Liver (tissue), 3 donors: Measurements from ENCODE around the gene ENG.

Experiments
- ATF3 ChIP-seq: IDR thresholded peaks from 2 replicates; pipeline ENCODE4 v1.6.1; 2016; ENCODE audit warnings: antibody characterized with exemption
- CTCF ChIP-seq: fragments of 150-350 bp; IDR thresholded peaks from 2 replicates; pipeline ENCODE4 v1.5.1; 2017; ENCODE audit warnings: improper control_type of control experiment, low read depth, low read length; ENCODE audit not compliant: missing input control
- FOXA2 ChIP-seq: IDR thresholded peaks from 2 replicates; pipeline ENCODE4 v1.6.1; 2016; ENCODE audit warnings: antibody characterized with exemption
- GABPA ChIP-seq, 2 donors: IDR thresholded peaks in 1 of 2; conservative IDR thresholded peaks in 1 of 2; 2 replicates each; pipeline ENCODE4 v1.6.1; 2016; ENCODE audit warnings: antibody characterized with exemption in 2 of 2, mild to moderate bottlenecking in 1 of 2, moderate library complexity in 1 of 2
- JUND ChIP-seq, 2 donors: IDR thresholded peaks; 2 replicates each; pipeline ENCODE4 v1.6.1; 2016; ENCODE audit warnings: antibody characterized with exemption in 2 of 2
- MAX ChIP-seq: IDR thresholded peaks from 2 replicates; pipeline ENCODE4 v1.6.1; 2016; ENCODE audit warnings: antibody characterized with exemption
- RAD21 ChIP-seq, 2 donors: IDR thresholded peaks; 2 replicates each; pipeline ENCODE4 v1.6.1; 2016; ENCODE audit warnings: antibody characterized with exemption in 2 of 2, mild to moderate bottlenecking in 2 of 2
- REST ChIP-seq: IDR thresholded peaks from 2 replicates; pipeline ENCODE4 v1.6.1; 2016; ENCODE audit warnings: antibody characterized with exemption, mild to moderate bottlenecking
- donor health status: healthy.
- donor health status: healthy.

- TF ChIP-seq CTCF: no peak
- TF ChIP-seq GABPA (IDR thresholded peaks at IDR 0.05 in 1 of 2, conservative IDR thresholded peaks at IDR 0.05 in 1 of 2): no peak
- TF ChIP-seq REST: no peak
- TF ChIP-seq JUND (IDR thresholded peaks at IDR 0.05): no peak
- TF ChIP-seq FOXA2: no peak
- no peak for TF ChIP-seq MAX
- TF ChIP-seq ATF3: no peak
- TF ChIP-seq RAD21 (IDR thresholded peaks at IDR 0.05): no peak
These were observed 25.1 kb downstream of the ENG start for GRCh38 chr9:127829205-127829906.
